Endothelial cell of hepatic sinusoid (primary cell): ENCODE results near the gene ELAVL3.
"Not testable (repeated sequence)": the region's sequence is repeated elsewhere in the genome, so short reads cannot be mapped to it uniquely, and the experiment has no call there.

Experiments used
- in situ Hi-C: cut with HindIII; loops from 2 replicates; pipeline ENCODE4 v1.10.0; 2017; ENCODE audit warnings: low sequenced_read_pairs

The ELAVL3 gene

GRCh38 chr19:11486661-11487503 is 6.0 kb upstream of the ELAVL3 start:
- in situ Hi-C loops, result no loop called here

DNA sequence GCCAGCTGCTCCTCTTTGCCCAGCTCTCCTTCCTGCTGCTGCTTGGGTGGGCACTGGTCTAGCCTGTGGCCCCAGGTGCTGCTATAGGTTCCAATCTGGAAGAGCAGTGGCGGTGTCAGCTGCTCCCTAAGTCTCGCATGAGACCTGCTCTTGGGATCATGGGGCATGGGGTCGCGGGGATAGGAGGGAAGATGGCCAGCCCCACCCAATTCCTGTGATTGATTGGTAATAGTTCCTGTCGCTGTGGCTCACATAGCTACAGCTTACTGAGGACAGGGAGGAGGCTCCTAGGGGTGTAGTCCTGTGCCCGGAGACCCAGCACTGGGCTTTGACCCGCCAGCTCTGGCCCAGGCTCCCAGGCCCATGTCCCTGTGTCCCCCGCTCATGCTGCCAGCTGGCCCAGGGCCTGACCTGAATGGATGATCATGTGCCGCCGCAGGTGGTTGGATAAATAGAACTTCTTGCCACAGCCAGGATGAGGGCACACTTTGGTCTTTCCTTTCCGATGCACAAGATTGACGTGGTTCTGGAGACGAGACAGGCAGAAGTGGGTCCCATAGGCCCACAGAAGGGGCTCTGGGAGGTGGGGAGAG is 4.5 kb upstream of the ELAVL3 start:
- in situ Hi-C loops, result no loop called here

DNA sequence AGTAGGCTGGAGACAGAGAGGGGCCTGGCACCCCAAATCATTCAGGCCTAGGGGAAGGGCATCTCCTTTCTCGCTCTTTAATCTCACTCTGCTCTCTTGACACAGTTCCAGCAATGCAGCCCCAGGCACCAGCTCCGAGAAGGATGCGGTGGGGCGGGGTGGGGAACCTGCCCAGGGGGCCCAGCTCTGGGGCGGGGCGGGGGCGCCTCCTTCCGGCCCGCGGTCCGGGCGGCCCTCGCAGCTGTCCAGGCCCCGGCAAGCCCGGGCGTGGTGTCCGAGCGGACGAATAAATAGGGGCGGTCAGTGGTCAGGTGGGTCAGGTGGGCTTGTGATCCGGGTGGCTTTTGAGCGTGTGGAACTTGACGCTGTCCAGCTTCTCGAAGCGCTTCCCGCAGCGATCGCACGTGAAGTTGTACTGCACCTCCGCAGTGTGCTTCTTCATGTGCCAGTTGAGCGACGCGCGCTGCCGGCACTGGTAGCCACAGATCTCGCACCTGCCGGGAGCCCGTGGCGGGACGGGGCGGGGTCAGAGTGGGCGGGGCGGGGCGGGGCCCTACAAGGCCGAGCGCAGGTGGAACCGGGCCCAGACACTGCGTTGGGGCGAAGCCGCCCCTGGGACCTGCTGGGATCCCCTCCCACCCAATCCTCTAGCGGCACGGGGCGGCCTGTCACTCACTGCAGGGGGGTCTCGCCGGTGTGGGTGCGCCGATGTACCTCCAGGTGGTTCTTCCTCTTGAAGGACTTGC is 2.7 kb upstream of the ELAVL3 start:
- in situ Hi-C loops, result no loop called here

DNA sequence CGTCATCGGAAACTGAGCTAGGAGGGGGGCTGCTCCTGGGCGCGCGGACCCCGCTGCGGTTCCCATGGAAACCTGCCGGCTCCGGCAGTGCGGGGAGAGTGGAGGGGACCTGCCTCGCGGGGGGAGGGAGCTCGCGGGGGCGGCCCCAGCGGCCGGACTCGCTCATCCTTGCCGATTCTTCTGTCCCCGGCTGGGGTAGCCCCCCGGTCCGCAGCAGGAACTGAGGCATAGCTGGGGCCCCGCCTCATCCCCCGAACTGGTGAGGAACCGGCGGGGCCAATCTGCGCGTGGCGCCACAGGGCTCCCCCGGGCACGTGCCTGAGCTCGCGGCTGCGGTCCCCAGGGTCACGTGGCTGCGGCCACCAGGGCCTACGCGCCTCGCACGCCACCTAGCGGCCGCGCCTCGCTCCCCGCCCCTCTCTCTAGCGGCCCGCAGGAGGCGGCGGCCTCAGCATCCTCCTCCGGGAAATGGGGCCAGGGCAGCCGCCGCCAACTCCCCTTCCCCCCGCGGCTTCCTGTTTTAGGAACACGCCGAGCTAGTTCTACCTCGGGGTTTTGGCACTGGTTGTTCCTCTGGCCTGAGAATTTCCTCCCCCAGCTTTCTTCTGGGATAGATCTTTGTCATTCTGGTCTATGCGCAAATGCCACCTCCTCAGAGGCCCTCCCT is 1.7 kb upstream of the ELAVL3 start:
- in situ Hi-C loops, result no loop called here

DNA sequence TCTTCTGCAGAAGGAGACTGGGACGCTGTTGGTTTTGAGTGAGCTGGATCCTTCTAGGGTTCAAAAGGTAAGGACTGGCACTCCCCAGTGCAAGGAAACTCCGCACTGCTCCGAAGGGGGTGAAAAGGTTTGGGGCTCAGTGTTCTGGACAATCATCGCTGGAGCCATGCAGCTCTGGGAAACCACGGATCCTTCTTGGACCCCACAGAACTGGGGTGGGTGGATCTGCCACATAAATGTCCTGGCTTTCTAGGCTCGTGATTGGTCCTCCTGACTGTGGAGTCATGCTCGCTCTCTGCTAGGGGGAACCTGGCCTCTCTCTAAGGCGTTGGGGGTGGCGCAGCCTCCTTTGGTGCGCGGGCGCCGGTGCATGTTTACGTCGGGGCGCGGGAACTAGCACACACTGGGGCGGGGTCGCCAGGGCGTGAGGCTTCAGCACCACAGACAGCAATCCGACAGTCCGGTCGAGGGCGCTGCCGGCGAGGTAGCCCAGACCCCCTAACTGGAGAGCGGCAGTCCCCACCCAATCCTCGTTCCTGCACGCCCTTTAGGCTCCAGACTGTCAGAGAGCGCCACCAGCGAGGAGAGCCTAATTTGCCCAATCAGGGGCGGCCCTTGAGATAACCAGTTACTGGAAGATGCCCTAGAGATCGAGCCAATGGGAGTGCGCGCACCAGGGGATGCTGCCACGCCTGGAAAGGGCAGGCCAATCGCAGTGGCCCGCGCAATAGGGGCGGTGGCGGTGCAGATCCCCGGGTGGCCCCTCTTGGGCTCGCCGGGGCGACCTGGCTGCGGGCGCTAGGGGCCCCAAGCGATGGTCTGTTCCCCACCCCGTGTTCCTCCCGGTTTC is 913 bp upstream of the ELAVL3 start:
- in situ Hi-C loops, result no loop called here

GRCh38 chr19:11479898-11480714 is 740 bp downstream of the ELAVL3 start:
- in situ Hi-C loops, result no loop called here

GRCh38 chr19:11479090-11479897 is 1.6 kb downstream of the ELAVL3 start:
- in situ Hi-C loops, result no loop called here

GRCh38 chr19:11478167-11479089 is 2.4 kb downstream of the ELAVL3 start:
- in situ Hi-C loops, result no loop called here

DNA sequence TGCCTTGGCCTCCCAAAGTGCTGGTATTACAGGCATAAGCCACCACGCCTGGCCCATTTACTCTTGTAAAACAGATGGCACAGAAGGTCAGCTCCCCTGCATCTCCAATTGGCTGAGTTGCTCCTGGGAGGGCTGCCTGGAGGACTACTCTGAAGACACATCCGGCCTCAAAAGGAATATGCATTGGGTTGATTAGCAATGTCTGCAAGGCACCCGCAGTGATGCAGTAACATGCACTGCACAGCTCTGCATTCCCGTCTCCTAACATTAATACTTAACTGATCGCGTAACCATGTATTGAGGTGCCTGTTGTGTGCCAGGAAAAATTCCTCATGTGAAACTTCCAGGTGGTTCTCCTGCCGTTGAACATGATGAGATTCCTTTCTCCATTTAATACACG is 5.0 kb downstream of the ELAVL3 start:
- in situ Hi-C loops, result no loop called here

GRCh38 chr19:11475343-11475742 is 5.5 kb downstream of the ELAVL3 start:
- in situ Hi-C loops, result not testable (repeated sequence)

GRCh38 chr19:11473725-11474124 is 7.1 kb downstream of the ELAVL3 start:
- in situ Hi-C loops, result no loop called here

- in situ Hi-C loops, result not testable (repeated sequence)
These were observed 12.5 kb downstream of the ELAVL3 start for GRCh38 chr19:11468266-11468845.

- in situ Hi-C loops, result no loop called here
These were observed 15.2 kb downstream of the ELAVL3 start for GRCh38 chr19:11465600-11465999.

- in situ Hi-C loops, result no loop called here
These were observed 16.2 kb downstream of the ELAVL3 start for GRCh38 chr19:11464333-11465265.

- in situ Hi-C loops, result no loop called here
These were observed 17.5 kb downstream of the ELAVL3 start for GRCh38 chr19:11463391-11463790.

DNA sequence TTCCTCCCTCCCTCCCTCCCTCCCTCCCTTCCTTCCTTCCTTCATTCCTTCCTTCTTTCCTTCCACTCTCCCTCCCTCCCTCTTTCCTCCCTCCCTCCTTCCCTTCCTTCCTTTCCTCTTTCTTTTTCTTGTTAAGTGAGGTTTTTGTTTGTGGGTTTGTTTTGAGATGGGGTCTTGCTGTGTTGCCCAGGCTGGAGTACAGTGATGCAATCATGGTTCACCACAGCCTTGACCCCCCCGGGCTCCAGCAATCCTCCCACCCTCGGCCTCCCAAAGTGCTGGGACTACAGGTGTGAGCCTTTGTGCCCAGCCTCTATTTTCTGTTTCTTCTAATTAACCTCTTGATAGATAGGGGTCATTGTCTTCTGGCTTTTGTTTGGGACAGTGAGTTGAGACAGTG is 19.4 kb downstream of the ELAVL3 start:
- in situ Hi-C loops, result no loop called here
